Thyroid gland (tissue), 4 donors: ENCODE results near the gene POMT1. TPM values are rescaled to one million over a fixed set of nuclear protein-coding genes. Genes with fewer than 3 reads are reported as not detected.
A peak's percentile ranks its signal among the peaks of the same experiment; 100 is the strongest.

Experiments
- DNase-seq, 2 donors: peaks; one replicate each; pipeline ENCODE4 v3.0.0-alpha.2; 2019
- H3K27ac ChIP-seq, 3 donors: fragments of 200-600 bp; sonication (generic); 1 replicate in 2 of 3; 2 replicates in 1 of 3; pipeline ENCODE4 v1.5.1; 2016 to 2019; ENCODE audit warnings: mild to moderate bottlenecking in 1 of 3, moderate library complexity in 1 of 3
- H3K27me3 ChIP-seq: fragments of 200-600 bp; sonication (generic); one replicate; pipeline ENCODE4 v1.5.1; 2019
- H3K36me3 ChIP-seq, 2 donors: fragments of 200-600 bp; sonication (generic); one replicate each; pipeline ENCODE4 v1.5.1; 2016 to 2019
- H3K4me1 ChIP-seq, 2 donors: fragments of 200-600 bp; sonication (generic); one replicate each; pipeline ENCODE4 v1.5.1; 2017 to 2019
- H3K4me3 ChIP-seq, 3 donors: fragments of 200-600 bp; sonication (generic); replicated peaks in 1 of 3; 1 replicate in 2 of 3; 2 replicates in 1 of 3; pipeline ENCODE4 v1.5.1; 2016; ENCODE audit warnings: mild to moderate bottlenecking in 1 of 3
- H3K9me3 ChIP-seq: fragments of 200-600 bp; sonication (generic); one replicate; pipeline ENCODE4 v1.5.1; 2017
- POLR2A ChIP-seq, 2 donors: fragments of 450-650 bp; IDR thresholded peaks; one replicate each; pipeline ENCODE4 v1.6.1; 2017; ENCODE audit warnings: antibody characterized with exemption in 2 of 2, mild to moderate bottlenecking in 2 of 2, moderate library complexity in 1 of 2
- WGBS, 2 donors: methylation state at CpG; one replicate each; pipeline ENCODE4 v1.1.5; 2017; 5-methylcytosine and 5-hydroxymethylcytosine counted together
- intact Hi-C: fragments of 100-400 bp; cut with DNase I; formaldehyde crosslinking; loops from one replicate; pipeline ENCODE4 v1.15.1; 2023
- total RNA-seq, 4 donors: library from RNA; depleted of rRNA; stranded (reverse); fragments of >200 nt; gene quantifications; one replicate each; pipeline ENCODE4 v1.2.3, GENCODE V29; 2016
- TF ChIP-seq, protein P1 (sequence below), 6 experiments: fragments of 200-600 bp in 3 of 6; fragments of 450-650 bp in 3 of 6; sonication (generic) in 3 of 6; IDR thresholded peaks; one replicate each; pipeline ENCODE4 v1.5.1; 2016 to 2019; ENCODE audit warnings: antibody characterized with exemption in 6 of 6, mild to moderate bottlenecking in 2 of 6, inconsistent platforms in 1 of 6, moderate library complexity in 1 of 6

The POMT1 gene
- total RNA-seq, 4 donors from 2014 or later, result 21.8 to 51.0 (median 33.9) TPM

DNA sequence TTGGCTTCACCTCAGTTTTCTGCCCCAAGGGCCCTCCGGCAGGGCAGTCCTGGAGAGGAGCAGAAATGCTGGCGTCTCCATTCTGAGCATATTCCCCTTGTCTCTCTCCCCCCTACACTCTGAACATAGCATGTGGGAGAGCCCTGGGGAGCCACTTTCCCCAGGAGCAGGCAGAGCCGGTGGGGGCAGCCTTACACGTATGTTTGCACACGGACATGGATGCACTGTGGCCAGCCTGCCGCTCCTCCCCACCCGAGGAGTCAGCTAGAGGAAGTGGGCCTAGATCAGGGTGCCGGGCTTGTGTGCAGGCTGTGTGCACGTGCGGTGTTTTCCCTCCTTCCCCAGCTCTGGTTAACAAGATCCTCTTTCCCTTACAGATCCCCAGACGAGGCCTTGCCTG, 25.4 kb upstream of the POMT1 start:
- H3K9me3 ChIP-seq, result no peaks in the 10 kb centered on the region
- no peaks in the 10 kb centered on the region for H3K27me3 ChIP-seq
- TF ChIP-seq, protein P1, sequence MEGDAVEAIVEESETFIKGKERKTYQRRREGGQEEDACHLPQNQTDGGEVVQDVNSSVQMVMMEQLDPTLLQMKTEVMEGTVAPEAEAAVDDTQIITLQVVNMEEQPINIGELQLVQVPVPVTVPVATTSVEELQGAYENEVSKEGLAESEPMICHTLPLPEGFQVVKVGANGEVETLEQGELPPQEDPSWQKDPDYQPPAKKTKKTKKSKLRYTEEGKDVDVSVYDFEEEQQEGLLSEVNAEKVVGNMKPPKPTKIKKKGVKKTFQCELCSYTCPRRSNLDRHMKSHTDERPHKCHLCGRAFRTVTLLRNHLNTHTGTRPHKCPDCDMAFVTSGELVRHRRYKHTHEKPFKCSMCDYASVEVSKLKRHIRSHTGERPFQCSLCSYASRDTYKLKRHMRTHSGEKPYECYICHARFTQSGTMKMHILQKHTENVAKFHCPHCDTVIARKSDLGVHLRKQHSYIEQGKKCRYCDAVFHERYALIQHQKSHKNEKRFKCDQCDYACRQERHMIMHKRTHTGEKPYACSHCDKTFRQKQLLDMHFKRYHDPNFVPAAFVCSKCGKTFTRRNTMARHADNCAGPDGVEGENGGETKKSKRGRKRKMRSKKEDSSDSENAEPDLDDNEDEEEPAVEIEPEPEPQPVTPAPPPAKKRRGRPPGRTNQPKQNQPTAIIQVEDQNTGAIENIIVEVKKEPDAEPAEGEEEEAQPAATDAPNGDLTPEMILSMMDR (IDR thresholded peaks at IDR 0.05), result no peak
- no peak for TF ChIP-seq POLR2A (IDR thresholded peaks at IDR 0.05)
- DNase-seq, result no peak
- 86 to 95% methylated on average over 9 to 10 of the region's 11 CpGs for WGBS, 2 donors
- no peak overlapping the region for H3K4me3 ChIP-seq
- H3K4me1 ChIP-seq, result no peaks in the 10 kb centered on the region
- intact Hi-C loops, result loop anchor here (10.0 kb wide), 1 partner anchor 133 kb away; no protein-coding TSS in a partner anchor
- H3K27ac ChIP-seq, result no peak overlapping the region
- peaks cover 94% of the 10 kb centered on the region in 2 donors for H3K36me3 ChIP-seq

DNA sequence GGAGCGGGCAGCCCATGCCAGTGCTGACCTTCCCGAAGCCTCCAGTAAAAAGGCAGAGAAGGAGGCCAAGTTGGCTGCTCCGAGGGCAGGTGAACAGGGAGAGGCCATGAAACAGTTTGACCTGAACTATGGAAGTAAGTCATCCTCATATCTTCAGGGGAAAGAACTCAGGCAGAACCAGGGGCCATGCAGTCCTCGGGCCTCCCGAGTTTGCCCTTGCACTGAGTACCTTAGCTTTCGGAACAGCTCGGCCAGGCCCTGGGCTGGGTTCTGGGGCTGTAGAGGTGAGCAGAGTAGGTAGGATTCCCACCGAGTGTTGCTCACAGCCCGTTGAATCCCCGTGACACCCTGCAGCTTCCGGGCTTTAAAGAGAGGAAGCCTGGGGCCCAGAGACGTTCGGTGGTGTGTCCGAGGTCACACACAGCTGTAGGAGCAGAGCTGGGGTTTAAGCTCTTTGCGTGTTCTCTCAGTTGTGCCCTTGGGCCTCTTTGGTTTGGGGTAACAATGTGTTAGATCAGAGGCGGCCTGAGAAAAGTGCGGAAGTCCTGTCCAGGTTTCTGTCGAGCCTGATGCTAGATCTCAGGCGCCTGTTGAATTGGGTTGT, 24.8 kb upstream of the POMT1 start:
- H3K27ac ChIP-seq, result no peak overlapping the region
- DNase-seq, result no peak
- no peaks in the 10 kb centered on the region for H3K27me3 ChIP-seq
- intact Hi-C loops, result loop anchor here (10.0 kb wide), 1 partner anchor 133 kb away; no protein-coding TSS in a partner anchor
- no peak for TF ChIP-seq POLR2A (IDR thresholded peaks at IDR 0.05)
- no peaks in the 10 kb centered on the region for H3K9me3 ChIP-seq
- WGBS, 2 donors, result 89 to 90% methylated on average over 16 to 19 of the region's 19 CpGs
- no peaks in the 10 kb centered on the region for H3K4me1 ChIP-seq
- H3K36me3 ChIP-seq, result peaks cover 94 to 96% of the 10 kb centered on the region in 2 donors
- no peak overlapping the region for H3K4me3 ChIP-seq

DNA sequence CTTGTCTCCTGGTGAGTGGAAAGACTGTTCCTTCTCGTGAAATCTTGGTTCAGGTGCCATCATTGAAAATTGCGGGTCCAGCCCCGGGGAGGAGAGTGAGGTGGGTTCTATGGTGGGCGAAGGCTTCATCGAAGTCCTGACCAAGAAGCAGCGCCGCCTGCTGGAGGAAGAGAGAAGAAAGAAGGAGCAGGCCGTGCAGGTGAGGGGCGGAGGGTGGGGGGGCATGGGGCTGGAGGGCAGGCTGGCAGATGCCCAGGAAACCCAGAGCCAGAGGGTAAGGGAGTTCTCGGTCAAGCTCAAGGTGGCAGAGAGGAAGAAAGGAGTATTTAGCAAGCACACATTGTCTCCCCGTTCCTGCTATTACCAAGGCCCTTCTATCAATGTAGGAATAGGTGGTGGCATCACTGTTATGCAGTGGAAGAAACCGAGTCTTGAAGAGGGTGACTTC, 24.3 kb upstream of the POMT1 start:
- no peaks in the 10 kb centered on the region for H3K9me3 ChIP-seq
- H3K4me1 ChIP-seq, result no peaks in the 10 kb centered on the region
- intact Hi-C loops, result loop anchor here (10.0 kb wide), 1 partner anchor 134 kb away; no protein-coding TSS in a partner anchor
- H3K27ac ChIP-seq, result no peak overlapping the region
- H3K36me3 ChIP-seq, result peaks cover 94 to 96% of the 10 kb centered on the region in 2 donors
- no peak overlapping the region for H3K4me3 ChIP-seq
- DNase-seq, result peak; percentile 47 to 51
- TF ChIP-seq POLR2A (IDR thresholded peaks at IDR 0.05), result no peak
- TF ChIP-seq, protein P1 (IDR thresholded peaks at IDR 0.05), result peak in 4 of 6 experiments; percentile 14 to 58 (median 30)
- H3K27me3 ChIP-seq, result no peaks in the 10 kb centered on the region
- WGBS, 2 donors, result 62 to 63% methylated on average over 12 of the region's 12 CpGs

DNA sequence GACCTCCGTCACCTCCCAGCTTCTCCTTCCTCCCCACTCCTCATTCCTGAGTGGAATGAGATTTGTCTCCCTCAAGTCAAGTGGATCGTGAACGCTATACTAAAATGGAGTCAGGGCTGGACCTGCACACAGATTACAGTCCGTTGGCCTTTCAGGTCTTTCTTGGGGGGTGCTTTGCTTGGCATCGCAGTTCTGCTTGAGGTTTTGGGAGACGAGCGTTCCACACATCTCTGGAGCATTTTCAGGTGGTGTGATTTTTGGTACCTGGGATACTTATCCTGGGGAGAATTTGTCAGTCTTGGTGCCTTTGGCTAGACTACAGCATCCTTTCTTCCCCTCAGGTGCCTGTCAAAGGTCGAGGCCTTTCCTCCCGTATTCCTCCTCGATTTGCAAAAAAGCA, 23.8 kb upstream of the POMT1 start:
- intact Hi-C loops, result loop anchor here (10.0 kb wide), 1 partner anchor 134 kb away; no protein-coding TSS in a partner anchor
- H3K9me3 ChIP-seq, result no peaks in the 10 kb centered on the region
- WGBS, 2 donors, result 94 to 97% methylated on average over 10 of the region's 10 CpGs
- H3K4me1 ChIP-seq, result no peaks in the 10 kb centered on the region
- TF ChIP-seq POLR2A (IDR thresholded peaks at IDR 0.05), result no peak
- TF ChIP-seq, protein P1 (IDR thresholded peaks at IDR 0.05), result no peak
- H3K36me3 ChIP-seq, result peaks cover 94 to 96% of the 10 kb centered on the region in 2 donors
- H3K27ac ChIP-seq, result no peak overlapping the region
- no peaks in the 10 kb centered on the region for H3K27me3 ChIP-seq
- DNase-seq, result no peak
- H3K4me3 ChIP-seq, result no peak overlapping the region

DNA sequence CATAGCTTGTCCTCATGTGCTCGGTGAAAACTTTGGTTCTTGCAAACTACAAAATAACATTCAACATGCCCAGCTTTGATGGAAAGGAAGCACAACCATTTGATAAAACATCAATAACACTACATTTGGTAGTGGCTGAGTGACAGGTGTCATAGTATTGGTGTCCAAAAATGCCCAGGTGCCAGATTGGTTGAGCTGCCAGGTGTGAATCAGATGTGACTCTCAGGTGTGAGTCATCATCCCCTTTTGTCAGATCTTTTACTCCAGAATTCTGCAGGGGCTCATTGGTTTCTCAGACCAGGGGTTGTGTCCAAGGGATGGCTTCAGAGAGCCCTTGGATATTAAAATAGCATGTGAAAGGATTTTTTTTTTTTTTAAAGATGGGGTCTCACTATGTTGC, 22.5 kb upstream of the POMT1 start:
- Histone ChIP-seq H3K4me1 (no peaks in the 10 kb centered on the region), H3K9me3 (no peaks in the 10 kb centered on the region), H3K27me3 (no peaks in the 10 kb centered on the region), H3K36me3 (peaks cover 94 to 96% of the 10 kb centered on the region in 2 donors), H3K4me3 (no peak overlapping the region), H3K27ac (no peak overlapping the region)
- intact Hi-C loops, result no loop called here
- WGBS, 2 donors, result 94 to 95% methylated on average over 1 of the region's 1 CpG
- no peak for TF ChIP-seq POLR2A (IDR thresholded peaks at IDR 0.05)
- TF ChIP-seq, protein P1 (IDR thresholded peaks at IDR 0.05), result no peak
- no peak for DNase-seq
